ENCODE measurements around the gene PLXNA4. TPM values are rescaled to one million over a fixed set of nuclear protein-coding genes. Genes with fewer than 3 reads are reported as not detected.

Gene PLXNA4
- total RNA-seq, 1 donor from 2014 or later, result 5.2 TPM

- Mint-ChIP-seq H3K4me3 (no peak overlapping the region), H3K9me3 (no peaks in the 10 kb centered on the region), H3K4me1 (no peaks in the 10 kb centered on the region), H3K27me3 (ENCODE audit: low read depth) (peaks cover 42% of the 10 kb centered on the region), H3K36me3 (no peaks in the 10 kb centered on the region), H3K27ac (no peak overlapping the region)
- no peak for DNase-seq (ENCODE audit: low spot score in 2 of 2, unreplicated experiment in 2 of 2)
- TF ChIP-seq CTCF (IDR thresholded peaks at IDR 0.05; ENCODE audit: unreplicated experiment), result no peak
These were observed 472.6 kb downstream of the PLXNA4 start for GRCh38 chr7:132103718-132104117.

GRCh38 chr7:132102942-132103341 lies 473.3 kb downstream of the PLXNA4 start:
- TF ChIP-seq CTCF (IDR thresholded peaks at IDR 0.05; ENCODE audit: unreplicated experiment), result no peak
- no peaks in the 10 kb centered on the region for H3K4me1 Mint-ChIP-seq
- H3K27ac Mint-ChIP-seq, result no peak overlapping the region
- no peaks in the 10 kb centered on the region for H3K9me3 Mint-ChIP-seq
- peaks cover 40% of the 10 kb centered on the region for H3K27me3 Mint-ChIP-seq (ENCODE audit: low read depth)
- DNase-seq (ENCODE audit: low spot score in 2 of 2, unreplicated experiment in 2 of 2), result no peak
- no peaks in the 10 kb centered on the region for H3K36me3 Mint-ChIP-seq
- no peak overlapping the region for H3K4me3 Mint-ChIP-seq

- TF ChIP-seq CTCF (IDR thresholded peaks at IDR 0.05; ENCODE audit: unreplicated experiment), result no peak
- DNase-seq (ENCODE audit: low spot score in 2 of 2, unreplicated experiment in 2 of 2), result no peak
- H3K4me3 Mint-ChIP-seq, result no peak overlapping the region
- H3K27me3 Mint-ChIP-seq (ENCODE audit: low read depth), result peaks cover 45% of the 10 kb centered on the region
- H3K4me1 Mint-ChIP-seq, result no peaks in the 10 kb centered on the region
- no peak overlapping the region for H3K27ac Mint-ChIP-seq
- no peaks in the 10 kb centered on the region for H3K9me3 Mint-ChIP-seq
- H3K36me3 Mint-ChIP-seq, result no peaks in the 10 kb centered on the region
These were observed 473.9 kb downstream of the PLXNA4 start for GRCh38 chr7:132102391-132102790.

GRCh38 chr7:132100981-132101380 lies 475.3 kb downstream of the PLXNA4 start:
- DNase-seq (ENCODE audit: low spot score in 2 of 2, unreplicated experiment in 2 of 2), result no peak
- peaks cover 55% of the 10 kb centered on the region for H3K27me3 Mint-ChIP-seq (ENCODE audit: low read depth)
- H3K36me3 Mint-ChIP-seq, result no peaks in the 10 kb centered on the region
- H3K9me3 Mint-ChIP-seq, result no peaks in the 10 kb centered on the region
- no peaks in the 10 kb centered on the region for H3K4me1 Mint-ChIP-seq
- TF ChIP-seq CTCF (IDR thresholded peaks at IDR 0.05; ENCODE audit: unreplicated experiment), result no peak
- no peak overlapping the region for H3K27ac Mint-ChIP-seq
- H3K4me3 Mint-ChIP-seq, result no peak overlapping the region

GRCh38 chr7:132100483-132100882 lies 475.8 kb downstream of the PLXNA4 start:
- DNase-seq (ENCODE audit: low spot score in 2 of 2, unreplicated experiment in 2 of 2), result no peak
- peaks cover 54% of the 10 kb centered on the region for H3K27me3 Mint-ChIP-seq (ENCODE audit: low read depth)
- H3K4me3 Mint-ChIP-seq, result no peak overlapping the region
- no peaks in the 10 kb centered on the region for H3K4me1 Mint-ChIP-seq
- no peaks in the 10 kb centered on the region for H3K36me3 Mint-ChIP-seq
- H3K27ac Mint-ChIP-seq, result no peak overlapping the region
- no peak for TF ChIP-seq CTCF (IDR thresholded peaks at IDR 0.05; ENCODE audit: unreplicated experiment)
- H3K9me3 Mint-ChIP-seq, result no peaks in the 10 kb centered on the region

- H3K4me1 Mint-ChIP-seq, result no peaks in the 10 kb centered on the region
- no peak overlapping the region for H3K4me3 Mint-ChIP-seq
- no peaks in the 10 kb centered on the region for H3K9me3 Mint-ChIP-seq
- no peaks in the 10 kb centered on the region for H3K36me3 Mint-ChIP-seq
- no peak for TF ChIP-seq CTCF (IDR thresholded peaks at IDR 0.05; ENCODE audit: unreplicated experiment)
- H3K27ac Mint-ChIP-seq, result no peak overlapping the region
- DNase-seq (ENCODE audit: low spot score in 2 of 2, unreplicated experiment in 2 of 2), result no peak
- H3K27me3 Mint-ChIP-seq (ENCODE audit: low read depth), result peaks cover 64% of the 10 kb centered on the region
These were observed 477.1 kb downstream of the PLXNA4 start for GRCh38 chr7:132099163-132099562.
